T-cell (primary cell): Measurements from ENCODE around the gene INPP4A. TPM values are rescaled to one million over a fixed set of nuclear protein-coding genes. Genes with fewer than 3 reads are reported as not detected.

ENCODE experiments used
- ATAC-seq, 4 experiments: fragments of 200-7000 bp in 3 of 4; fragments of 150-1000 bp in 1 of 4; cut with Tn5 transposase; replicated peaks in 1 of 4; 1 replicate in 3 of 4; 2 replicates in 1 of 4; pipeline ENCODE4 v1.10.0; 2021; ENCODE audit warnings: moderate library complexity in 3 of 4, mild to moderate bottlenecking in 2 of 4, moderate number of reproducible peaks in 1 of 4
- CTCF ChIA-PET, 2 donors: fragments of 300-600 bp; sonication (Branson Sonifier 250); formaldehyde crosslinking; loops; one replicate each; lab custom pipeline; 2022; ENCODE audit warnings: antibody characterized with exemption in 2 of 2; lab: Charles Lee
- POLR2A ChIA-PET, 2 donors: fragments of 300-600 bp; sonication (Branson Sonifier 250); formaldehyde crosslinking; loops; one replicate each; lab custom pipeline; 2022; ENCODE audit warnings: antibody characterized with exemption in 2 of 2; lab: Charles Lee
- DNase-seq, 35 experiments: peaks; one replicate each; pipeline versions ENCODE4 v3.0.0 to v3.0.0-alpha.2; 2013 to 2023
- H3K27ac ChIP-seq: one replicate; pipeline ENCODE4 v1.5.1; 2013; ENCODE audit warnings: low read length
- H3K27me3 ChIP-seq, 2 experiments: replicated peaks in 1 of 2; 1 replicate in 1 of 2; 2 replicates in 1 of 2; pipeline versions ENCODE4 v1.6.1 to v1.7.0; 2013; ENCODE audit warnings: low read length in 1 of 2, mixed read lengths in 1 of 2; ENCODE audit not compliant: control insufficient read depth in 2 of 2, insufficient read depth in 2 of 2; ENCODE audit errors: extremely low read depth in 1 of 2
- H3K36me3 ChIP-seq, 2 donors: 1 replicate in 1 of 2; 2 replicates in 1 of 2; pipeline versions ENCODE4 v1.6.1 to v1.7.0; 2013; ENCODE audit warnings: low read length in 1 of 2; ENCODE audit not compliant: control insufficient read depth in 2 of 2, insufficient read depth in 1 of 2; ENCODE audit errors: extremely low read depth in 1 of 2
- H3K4me1 ChIP-seq, 2 experiments: 1 replicate in 1 of 2; 2 replicates in 1 of 2; pipeline versions ENCODE4 v1.6.1 to v1.7.0; 2013; ENCODE audit warnings: low read length in 2 of 2, mixed read lengths in 1 of 2; ENCODE audit not compliant: insufficient read depth in 2 of 2, control insufficient read depth in 1 of 2; ENCODE audit errors: extremely low read depth in 1 of 2
- H3K4me3 ChIP-seq, 2 donors: 1 replicate in 1 of 2; 2 replicates in 1 of 2; pipeline versions ENCODE4 v1.5.1 to v1.7.0; 2013; ENCODE audit warnings: mild to moderate bottlenecking in 2 of 2, low read length in 1 of 2, moderate library complexity in 1 of 2; ENCODE audit not compliant: control insufficient read depth in 1 of 2; ENCODE audit errors: extremely low read depth in 1 of 2
- H3K9me3 ChIP-seq: 2 replicates; pipeline ENCODE4 v1.7.0; 2013
- H3K27ac Mint-ChIP-seq, 2 donors: one replicate each; pipeline ENCODE4 v1.8.0; 2020 to 2021; ENCODE audit warnings: mild to moderate bottlenecking in 2 of 2, mixed read lengths in 2 of 2
- H3K27me3 Mint-ChIP-seq, 2 donors: one replicate each; pipeline ENCODE4 v1.8.0; 2021 to 2022; ENCODE audit warnings: mixed read lengths in 2 of 2
- H3K36me3 Mint-ChIP-seq: one replicate; pipeline ENCODE4 v1.8.0; 2021; ENCODE audit warnings: mixed read lengths
- H3K4me1 Mint-ChIP-seq, 3 donors: one replicate each; pipeline ENCODE4 v1.8.0; 2020 to 2022; ENCODE audit warnings: mixed read lengths in 3 of 3, mild to moderate bottlenecking in 1 of 3
- H3K4me3 Mint-ChIP-seq, 3 donors: one replicate each; pipeline ENCODE4 v1.8.0; 2020 to 2022; ENCODE audit warnings: mild to moderate bottlenecking in 3 of 3, mixed read lengths in 3 of 3, moderate library complexity in 3 of 3
- H3K9me3 Mint-ChIP-seq, 3 donors: one replicate each; pipeline ENCODE4 v1.8.0; 2020 to 2022; ENCODE audit warnings: mixed read lengths in 3 of 3
- WGBS: methylation state at CpG from one replicate; pipeline ENCODE4 v1.1.5; 2013; ENCODE audit warnings: missing lambda C conversion rate; ENCODE audit not compliant: insufficient coverage; 5-methylcytosine and 5-hydroxymethylcytosine counted together
- total RNA-seq, 35 experiments: library from RNA in 6 of 35; stranded (reverse) in 6 of 35; fragments of 120-200 nt in 1 of 35; gene quantifications; one replicate each; pipeline versions ENCODE4 v1.2.1 to v1.2.4 and lab custom pipeline; 2013 to 2026

Gene INPP4A
- total RNA-seq, 5 donors from 2014 or later (not counting 1 experiment from before 2014, with no cell fraction given) = 126 to 153 (median 136) TPM

DNA sequence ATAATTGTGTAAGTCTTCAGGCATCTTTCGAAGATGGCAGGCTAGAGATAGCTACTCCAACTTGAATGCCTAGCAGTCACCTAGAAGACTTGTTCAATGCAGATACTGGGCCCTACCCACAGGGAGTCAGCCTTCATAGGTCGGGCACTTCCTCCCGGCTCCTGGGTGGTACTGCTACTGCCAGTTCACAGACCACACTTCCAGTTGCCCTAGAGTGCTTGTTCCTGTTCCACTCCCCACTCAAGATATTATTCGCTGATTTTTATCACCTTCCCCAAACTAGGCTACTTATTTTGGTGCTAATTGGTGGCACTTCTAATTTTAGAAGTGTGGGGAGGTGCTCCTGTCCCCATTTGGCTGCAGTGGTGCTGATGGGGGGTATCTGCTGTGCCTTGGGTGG lies 34.2 kb downstream of the INPP4A start:
- Mint-ChIP-seq H3K36me3 (peaks cover 5% of the 10 kb centered on the region), H3K4me1 (peaks cover 98 to 100% (median 99%) of the 10 kb centered on the region in 3 donors), H3K27ac (peak overlapping the region; percentile 90 to 91), H3K9me3 (no peaks in the 10 kb centered on the region), H3K4me3 (peak overlapping the region; percentile 7 to 74 (median 25)), H3K27me3 (no peaks in the 10 kb centered on the region)
- WGBS = 0% methylated on average over 1 of the region's 4 CpGs
- Histone ChIP-seq H3K27me3 (no peaks in the 10 kb centered on the region), H3K4me3 (no peak overlapping the region), H3K36me3 (peaks cover 0 to 10% of the 10 kb centered on the region in 2 donors), H3K9me3 (no peaks in the 10 kb centered on the region), H3K4me1 (peaks cover 79 to 93% of the 10 kb centered on the region in 2 experiments), H3K27ac (peak overlapping the region; percentile 62)
- POLR2A ChIA-PET = interaction anchor here in 1 of 2 donors (1.2 kb wide), 1 partner anchor 10 kb away, joined by 6 read pairs; no protein-coding TSS in a partner anchor
- peak; percentile 47 to 70 (median 60) for ATAC-seq
- DNase-seq = peak in 17 of 35 experiments; percentile 16 to 56 (median 40)
- CTCF ChIA-PET = interaction anchor here in 1 of 2 donors (1.3 kb wide), 1 partner anchor 14 kb away, joined by 5 read pairs; no protein-coding TSS in a partner anchor

GRCh38 chr2:98479371-98479770 lies 34.7 kb downstream of the INPP4A start:
- ATAC-seq (peak in 2 of 4 experiments; percentile 10 to 24), DNase-seq (no peak)
- ChIA-PET CTCF (interaction anchor here (1.0 to 1.3 kb wide), 2 partner anchors 15 to 67 kb away, joined by 3 to 5 read pairs; no protein-coding TSS in a partner anchor), POLR2A (interaction anchor here in 1 of 2 donors (0.6 to 1.2 kb wide), 3 partner anchors 9 to 771 kb away, joined by 3 to 6 read pairs (median 3); no protein-coding TSS in a partner anchor)
- peak overlapping the region; percentile 62 for H3K27ac ChIP-seq
- WGBS = 13% methylated on average over 2 of the region's 4 CpGs
- H3K36me3 ChIP-seq = peaks cover 0 to 10% of the 10 kb centered on the region in 2 donors
- H3K27ac Mint-ChIP-seq = peak overlapping the region; percentile 90 to 91
- no peaks in the 10 kb centered on the region for H3K27me3 ChIP-seq
- H3K36me3 Mint-ChIP-seq = peaks cover 5% of the 10 kb centered on the region
- peaks cover 81 to 93% of the 10 kb centered on the region in 2 experiments for H3K4me1 ChIP-seq
- H3K4me3 ChIP-seq = no peak overlapping the region
- peaks cover 98 to 100% (median 99%) of the 10 kb centered on the region in 3 donors for H3K4me1 Mint-ChIP-seq
- no peaks in the 10 kb centered on the region for H3K27me3 Mint-ChIP-seq
- H3K9me3 ChIP-seq = no peaks in the 10 kb centered on the region
- H3K9me3 Mint-ChIP-seq = no peaks in the 10 kb centered on the region
- H3K4me3 Mint-ChIP-seq = peak overlapping the region in 2 of 3 donors; percentile 25 to 74

- ATAC-seq = peak; percentile 48 to 65 (median 53)
- Mint-ChIP-seq H3K4me1 (peaks cover 99 to 100% (median 99%) of the 10 kb centered on the region in 3 donors), H3K27me3 (no peaks in the 10 kb centered on the region), H3K36me3 (peaks cover 5% of the 10 kb centered on the region), H3K27ac (peak overlapping the region; percentile 90 to 91), H3K9me3 (no peaks in the 10 kb centered on the region), H3K4me3 (peak overlapping the region; percentile 24 to 74 (median 25))
- peak in 18 of 35 experiments; percentile 18 to 54 (median 36) for DNase-seq
- H3K27ac ChIP-seq = peak overlapping the region; percentile 62
- POLR2A ChIA-PET = interaction anchor here in 1 of 2 donors (0.6 to 1.0 kb wide), 2 partner anchors 15 to 772 kb away, joined by 3 read pairs; no protein-coding TSS in a partner anchor
- H3K27me3 ChIP-seq = no peaks in the 10 kb centered on the region
- H3K4me1 ChIP-seq = peaks cover 85 to 93% of the 10 kb centered on the region in 2 experiments
- CTCF ChIA-PET = interaction anchor here (0.6 to 1.3 kb wide), 3 partner anchors 15 to 68 kb away, joined by 3 to 5 read pairs (median 3); no protein-coding TSS in a partner anchor
- H3K36me3 ChIP-seq = peaks cover 0 to 10% of the 10 kb centered on the region in 2 donors
- no peak overlapping the region for H3K4me3 ChIP-seq
- H3K9me3 ChIP-seq = no peaks in the 10 kb centered on the region
- 24% methylated on average over 4 of the region's 4 CpGs for WGBS
These were observed 35.4 kb downstream of the INPP4A start for GRCh38 chr2:98479959-98480524.

DNA sequence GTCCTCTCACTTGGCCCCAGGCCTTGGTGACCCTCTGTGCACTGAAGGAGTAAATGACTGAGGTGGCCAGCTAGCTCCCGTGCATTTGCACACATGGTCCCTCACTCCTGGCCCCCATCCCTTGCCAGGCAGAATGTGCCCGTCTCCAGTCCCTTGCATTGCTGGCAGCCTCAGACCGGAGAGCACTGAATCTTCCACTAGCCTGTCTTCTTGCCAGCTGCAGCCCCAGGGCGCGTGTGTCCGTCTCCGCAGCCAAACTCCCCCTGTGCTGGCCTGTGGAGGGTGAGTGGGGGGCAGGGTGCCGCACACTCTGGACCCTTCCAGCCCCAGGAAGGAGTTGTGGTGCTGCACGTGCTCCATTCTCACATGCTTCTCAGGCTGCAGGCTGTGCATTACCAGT lies 35.9 kb downstream of the INPP4A start:
- Mint-ChIP-seq H3K27ac (peak overlapping the region; percentile 90 to 91), H3K36me3 (peaks cover 5% of the 10 kb centered on the region), H3K9me3 (no peaks in the 10 kb centered on the region), H3K4me1 (peaks cover 99 to 100% (median 99%) of the 10 kb centered on the region in 3 donors), H3K27me3 (no peaks in the 10 kb centered on the region), H3K4me3 (peak overlapping the region in 1 of 3 donors; percentile 74)
- DNase-seq = no peak
- ChIA-PET CTCF (no interaction called here), POLR2A (no interaction called here)
- Histone ChIP-seq H3K27ac (peak overlapping the region; percentile 62), H3K4me3 (no peak overlapping the region), H3K4me1 (peaks cover 85 to 93% of the 10 kb centered on the region in 2 experiments), H3K27me3 (no peaks in the 10 kb centered on the region), H3K9me3 (no peaks in the 10 kb centered on the region), H3K36me3 (peaks cover 0 to 10% of the 10 kb centered on the region in 2 donors)
- WGBS = 90% methylated on average over 7 of the region's 9 CpGs
- no peak for ATAC-seq

DNA sequence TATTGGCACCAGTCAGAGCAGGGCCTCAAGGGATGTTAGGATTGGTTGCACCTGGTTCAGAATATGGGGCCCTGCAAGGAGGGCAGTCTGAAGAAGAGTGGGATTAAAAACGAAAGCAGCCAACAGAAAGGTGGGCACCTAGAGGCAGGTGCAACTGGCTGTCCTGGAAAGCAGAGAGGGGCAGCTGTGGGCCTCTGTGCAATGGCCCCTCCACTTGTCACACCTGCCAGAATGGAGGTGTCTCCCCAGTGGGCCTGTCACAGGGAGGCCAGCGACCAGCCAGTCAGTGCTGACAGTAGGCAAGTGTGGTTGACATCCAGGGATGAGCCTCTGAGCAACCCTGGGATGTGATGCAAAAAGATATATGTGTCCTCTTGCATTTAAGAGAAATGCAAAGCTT lies 37.7 kb downstream of the INPP4A start:
- Mint-ChIP-seq H3K4me1 (peaks cover 99 to 100% (median 99%) of the 10 kb centered on the region in 3 donors), H3K27ac (peak overlapping the region; percentile 80 to 91), H3K4me3 (peak overlapping the region in 1 of 3 donors; percentile 73), H3K36me3 (peaks cover 5% of the 10 kb centered on the region), H3K9me3 (no peaks in the 10 kb centered on the region), H3K27me3 (no peaks in the 10 kb centered on the region)
- POLR2A ChIA-PET = interaction anchor here in 1 of 2 donors (1.0 kb wide), 1 partner anchor 17 kb away, joined by 3 read pairs; no protein-coding TSS in a partner anchor
- Histone ChIP-seq H3K27ac (peak overlapping the region; percentile 7), H3K4me3 (no peak overlapping the region), H3K4me1 (peaks cover 79 to 92% of the 10 kb centered on the region in 2 experiments), H3K9me3 (no peaks in the 10 kb centered on the region), H3K27me3 (no peaks in the 10 kb centered on the region), H3K36me3 (peaks cover 0 to 8% of the 10 kb centered on the region in 2 donors)
- CTCF ChIA-PET = interaction anchor here in 1 of 2 donors (0.5 kb wide), 1 partner anchor 690 kb away, joined by 4 read pairs; no protein-coding TSS in a partner anchor
- no peak for DNase-seq
- ATAC-seq = no peak
- WGBS = no CpG with 5 or more reads among the region's 2 CpGs

DNA sequence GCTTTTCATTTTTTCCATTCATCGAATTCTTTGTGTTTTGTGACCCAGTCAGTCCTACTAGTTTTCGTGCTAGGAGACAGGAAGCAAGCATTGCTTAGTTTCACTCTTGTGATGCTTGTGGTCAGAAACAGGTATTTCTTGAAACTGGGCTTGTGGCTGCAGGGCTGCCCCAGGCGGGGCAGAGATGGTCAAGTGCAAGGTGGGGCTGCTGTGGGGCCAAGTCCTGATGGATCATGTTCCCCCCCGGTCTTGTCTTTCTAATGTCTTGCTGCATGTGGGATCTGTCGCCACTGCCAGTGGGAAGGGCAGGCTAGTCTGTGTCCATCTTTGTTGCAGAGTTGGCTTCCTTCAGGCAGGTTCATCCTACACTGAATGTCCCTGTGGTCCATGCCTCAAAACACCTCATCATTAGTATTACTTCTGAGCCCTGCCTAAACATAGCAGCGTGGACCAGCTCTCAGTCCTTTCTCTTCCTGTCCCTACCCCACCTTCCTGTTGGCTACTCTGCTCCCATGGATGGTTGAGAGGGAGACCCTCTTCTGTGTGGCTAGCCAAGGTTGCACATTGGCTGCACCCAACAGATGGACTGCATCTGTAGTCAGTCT lies 38.7 kb downstream of the INPP4A start:
- no peaks in the 10 kb centered on the region for H3K27me3 ChIP-seq
- no peaks in the 10 kb centered on the region for H3K36me3 Mint-ChIP-seq
- 58% methylated on average over 3 of the region's 6 CpGs for WGBS
- no peaks in the 10 kb centered on the region for H3K9me3 ChIP-seq
- H3K4me3 Mint-ChIP-seq = peak overlapping the region; percentile 2 to 73 (median 35)
- peak overlapping the region; percentile 1 to 5 for H3K4me3 ChIP-seq
- H3K27ac Mint-ChIP-seq = peak overlapping the region; percentile 62 to 91
- H3K27ac ChIP-seq = peak overlapping the region; percentile 39
- no peaks in the 10 kb centered on the region for H3K9me3 Mint-ChIP-seq
- H3K4me1 Mint-ChIP-seq = peaks cover 99 to 100% (median 99%) of the 10 kb centered on the region in 3 donors
- peaks cover 0 to 3% of the 10 kb centered on the region in 2 donors for H3K36me3 ChIP-seq
- no peaks in the 10 kb centered on the region for H3K27me3 Mint-ChIP-seq
- ChIA-PET POLR2A (interaction anchor here in 1 of 2 donors (0.8 to 1.1 kb wide), 2 partner anchors 9 to 537 kb away, joined by 3 to 9 read pairs; no protein-coding TSS in a partner anchor), CTCF (interaction anchor here (0.5 to 1.2 kb wide), 4 partner anchors 22 to 341 kb away, joined by 3 to 7 read pairs (median 4); no protein-coding TSS in a partner anchor)
- DNase-seq = peak in 1 of 35 experiments; percentile 40
- peaks cover 75 to 92% of the 10 kb centered on the region in 2 experiments for H3K4me1 ChIP-seq
- ATAC-seq = peak in 1 of 4 experiments; percentile 16
